PC-3 (cell line): ENCODE measurements around the gene ZC3H7A. TPM values are rescaled to one million over a fixed set of nuclear protein-coding genes. Genes with fewer than 3 reads are reported as not detected.

Source experiments
- ATAC-seq: fragments of 200-7000 bp; cut with Tn5 transposase; 2 replicates; pipeline ENCODE4 v1.9.1; 2020; ENCODE audit warnings: mild to moderate bottlenecking, moderate library complexity
- BruUV-seq: library from RNA; stranded (reverse); fragments of 400-500 nt; replicated peaks from 2 replicates; lab custom pipeline; 2021; lab: Mats Ljungman, UMichigan
- CTCF ChIA-PET: fragments of 300-600 bp; sonication (Branson Sonifier 250); formaldehyde crosslinking; loops from one replicate; lab custom pipeline; 2022; ENCODE audit warnings: antibody characterized with exemption; lab: Charles Lee
- POLR2A ChIA-PET: fragments of 300-600 bp; sonication (Branson Sonifier 250); formaldehyde crosslinking; loops from one replicate; lab custom pipeline; 2022; ENCODE audit warnings: antibody characterized with exemption; ENCODE audit not compliant: unreplicated experiment; lab: Charles Lee
- DNase-seq: peaks from one replicate; pipeline ENCODE4 v3.0.0-alpha.2; 2015
- H2AFZ ChIP-seq: fragments of 300-600 bp; sonication (generic); 2 replicates; pipeline ENCODE4 v1.6.0; 2016; ENCODE audit warnings: antibody characterized with exemption, low read length
- H3F3A ChIP-seq: fragments of 300-600 bp; sonication (generic); one replicate; pipeline ENCODE4 v1.6.0; 2017; ENCODE audit warnings: antibody characterized with exemption, low read length, control low read depth, mild to moderate bottlenecking; ENCODE audit not compliant: unreplicated experiment
- H3K27ac ChIP-seq: fragments of 300-600 bp; sonication (generic); 2 replicates; pipeline ENCODE4 v1.5.1; 2016; ENCODE audit warnings: mild to moderate bottlenecking, low read length
- H3K27me3 ChIP-seq: fragments of 300-600 bp; sonication (generic); 2 replicates; pipeline ENCODE4 v1.6.1; 2016; ENCODE audit warnings: low read length, mixed read lengths
- H3K36me3 ChIP-seq: fragments of 300-600 bp; sonication (generic); 2 replicates; pipeline ENCODE4 v1.6.1; 2016; ENCODE audit warnings: low read depth, mixed run types, low read length, mixed read lengths
- H3K4me1 ChIP-seq: fragments of 300-600 bp; sonication (generic); 2 replicates; pipeline ENCODE4 v1.5.1; 2016; ENCODE audit warnings: low read length; ENCODE audit not compliant: insufficient read depth
- H3K4me2 ChIP-seq: fragments of 300-600 bp; sonication (generic); 2 replicates; pipeline ENCODE4 v1.6.0; 2016; ENCODE audit warnings: low read length
- H3K4me3 ChIP-seq: fragments of 300-600 bp; sonication (generic); 2 replicates; pipeline ENCODE4 v1.5.1; 2016; ENCODE audit warnings: mild to moderate bottlenecking, low read length, mixed read lengths
- H3K79me2 ChIP-seq: fragments of 300-600 bp; sonication (generic); 2 replicates; pipeline ENCODE4 v1.6.1; 2017; ENCODE audit warnings: low read length, mixed read lengths
- H3K9ac ChIP-seq: fragments of 300-600 bp; sonication (generic); 2 replicates; pipeline ENCODE4 v1.6.0; 2016; ENCODE audit warnings: mild to moderate bottlenecking, low read length
- H3K9me2 ChIP-seq: fragments of 300-600 bp; sonication (generic); replicated peaks from 2 replicates; pipeline ENCODE4 v1.6.1; 2016; ENCODE audit warnings: mixed run types, low read length, mixed read lengths
- H3K9me3 ChIP-seq: fragments of 300-600 bp; sonication (generic); 2 replicates; pipeline ENCODE4 v1.6.1; 2016; ENCODE audit warnings: low read length, mixed read lengths
- H4K20me1 ChIP-seq: fragments of 300-600 bp; sonication (generic); 2 replicates; pipeline ENCODE4 v1.6.1; 2016; ENCODE audit warnings: low read length, mixed read lengths
- CTCF ChIP-seq: fragments of 300-600 bp; sonication (generic); conservative IDR thresholded peaks from 2 replicates; pipeline ENCODE4 v1.5.1; 2017; ENCODE audit warnings: antibody characterized with exemption, low read depth, mild to moderate bottlenecking, low read length
- EZH2 ChIP-seq: fragments of 300-600 bp; sonication (generic); IDR thresholded peaks from one replicate; pipeline ENCODE4 v1.6.1; 2017; ENCODE audit warnings: antibody characterized with exemption, mild to moderate bottlenecking, low read length; ENCODE audit not compliant: unreplicated experiment
- EZH2phosphoT487 ChIP-seq: fragments of 300-600 bp; sonication (generic); IDR thresholded peaks from 2 replicates; pipeline ENCODE4 v1.6.1; 2018; ENCODE audit warnings: mild to moderate bottlenecking, antibody characterized with exemption, low read length, borderline replicate concordance
- intact Hi-C: fragments of 100-400 bp; cut with micrococcal nuclease; formaldehyde crosslinking; loops from 2 replicates; pipeline ENCODE4 v1.9.0; 2023
- total RNA-seq: library from RNA; depleted of rRNA; stranded (reverse); fragments of >200 nt; gene quantifications from 2 replicates; pipeline ENCODE4 v1.2.3, GENCODE V29; 2014

Gene ZC3H7A
- total RNA-seq, 1 experiment from 2014 or later = 21.2 TPM

- POLR2A ChIA-PET = no interaction called here
- CTCF ChIA-PET = no interaction called here
- no peaks in the 10 kb centered on the region for H3K27me3 ChIP-seq
- no peaks in the 10 kb centered on the region for H3K9me3 ChIP-seq
- H3K9me2 ChIP-seq = no peaks in the 10 kb centered on the region
- peaks cover 20% of the 10 kb centered on the region for H3K4me1 ChIP-seq
- ATAC-seq (no peak), DNase-seq (no peak)
- no peak overlapping the region for H3K4me2 ChIP-seq
- peaks cover 15% of the 10 kb centered on the region; the same call in 1 of the 2 replicates for H3K36me3 ChIP-seq
- intact Hi-C loops = no loop called here
- no peak for TF ChIP-seq EZH2
- TF ChIP-seq EZH2phosphoT487 = no peak
- no peak for TF ChIP-seq CTCF
- no TSS peak for BruUV-seq
- H3K9ac ChIP-seq = no peak overlapping the region
- no peaks in the 10 kb centered on the region for H3F3A ChIP-seq
- H3K79me2 ChIP-seq = peaks cover 60% of the 10 kb centered on the region
- H3K4me3 ChIP-seq = no peak overlapping the region
- peaks cover 16% of the 10 kb centered on the region; the same call in 1 of the 2 replicates for H4K20me1 ChIP-seq
- no peak overlapping the region for H2AFZ ChIP-seq
- H3K27ac ChIP-seq = no peak overlapping the region
Measured at GRCh38 chr16:11738742-11739544, 58.1 kb downstream of the ZC3H7A start.

GRCh38 chr16:11737713-11738112, 59.3 kb downstream of the ZC3H7A start:
- no peak for ATAC-seq
- no peak overlapping the region for H3K4me3 ChIP-seq
- H4K20me1 ChIP-seq = peaks cover 16% of the 10 kb centered on the region; the same call in 1 of the 2 replicates
- peaks cover 15% of the 10 kb centered on the region; the same call in 1 of the 2 replicates for H3K36me3 ChIP-seq
- no peak overlapping the region for H3K27ac ChIP-seq
- H3K79me2 ChIP-seq = peaks cover 53% of the 10 kb centered on the region
- no peaks in the 10 kb centered on the region for H3K27me3 ChIP-seq
- no peaks in the 10 kb centered on the region for H3K9me2 ChIP-seq
- CTCF ChIA-PET = no interaction called here
- H3K4me1 ChIP-seq = peaks cover 14% of the 10 kb centered on the region
- no peaks in the 10 kb centered on the region for H3K9me3 ChIP-seq
- intact Hi-C loops = no loop called here
- H3F3A ChIP-seq = no peaks in the 10 kb centered on the region
- no peak overlapping the region for H2AFZ ChIP-seq
- BruUV-seq = no TSS peak
- H3K9ac ChIP-seq = no peak overlapping the region
- TF ChIP-seq CTCF = no peak
- no peak for TF ChIP-seq EZH2phosphoT487
- no peak overlapping the region for H3K4me2 ChIP-seq
- POLR2A ChIA-PET = no interaction called here
- no peak for DNase-seq

GRCh38 chr16:11736903-11737302, 60.2 kb downstream of the ZC3H7A start:
- Histone ChIP-seq H4K20me1 (peaks cover 16% of the 10 kb centered on the region; the same call in 1 of the 2 replicates), H3K36me3 (peaks cover 22% of the 10 kb centered on the region), H3K4me2 (no peak overlapping the region), H3K9me2 (no peaks in the 10 kb centered on the region), H3K9ac (no peak overlapping the region), H3K27ac (no peak overlapping the region), H3K27me3 (no peaks in the 10 kb centered on the region), H3F3A (no peaks in the 10 kb centered on the region), H2AFZ (no peak overlapping the region), H3K4me3 (no peak overlapping the region), H3K9me3 (no peaks in the 10 kb centered on the region), H3K4me1 (peaks cover 14% of the 10 kb centered on the region), H3K79me2 (peaks cover 48% of the 10 kb centered on the region)
- intact Hi-C loops = no loop called here
- TF ChIP-seq EZH2 (no peak), CTCF (no peak), EZH2phosphoT487 (no peak)
- POLR2A ChIA-PET = no interaction called here
- BruUV-seq = no TSS peak
- ATAC-seq = no peak
- no peak for DNase-seq
- CTCF ChIA-PET = no interaction called here
